Epithelial cell of umbilical artery (primary cell): ENCODE measurements around the gene GINS2. TPM values are rescaled to one million over a fixed set of nuclear protein-coding genes. Genes with fewer than 3 reads are reported as not detected.

ENCODE experiments used
- total RNA-seq: library from RNA; depleted of rRNA; stranded (reverse); fragments of >200 nt; gene quantifications from 2 replicates; pipeline ENCODE4 v1.2.3, GENCODE V29; 2014

The GINS2 gene
- 11.0 and 14.4 TPM in 2 replicates for total RNA-seq

GRCh38 chr16:85688586-85689284 is at the start of gene GINS2:
Gene GINS2 (minus strand): TSS chr16:85688954. CDS start chr16:85688898, 56 bp downstream.

Other genes with a start within 250 kb of the GINS2 start
- gene GSE1, start 75.6 kb downstream of the GINS2 start, total RNA-seq, result 7.8 and 11.2 TPM in 2 replicates
- 10.7 and 18.4 TPM in 2 replicates for gene C16orf74, start 62.1 kb upstream of the GINS2 start, total RNA-seq
- 29.2 and 33.1 TPM in 2 replicates for gene EMC8, start 110.6 kb upstream of the GINS2 start, total RNA-seq
- 546 and 562 TPM in 2 replicates for gene COX4I1, start 110.7 kb upstream of the GINS2 start, total RNA-seq
- not detected in 2 replicates for gene IRF8, start 210.2 kb upstream of the GINS2 start, total RNA-seq